WTC11 (cell line): Measurements from ENCODE around the gene ESRRG.

Experiments
- CTCF ChIP-seq: fragments of 200-600 bp; IDR thresholded peaks from 2 replicates; pipeline ENCODE4 v1.8.0; 2022; ENCODE audit warnings: antibody characterized with exemption
- E2F5 ChIP-seq: sonication (generic); formaldehyde crosslinking; IDR thresholded peaks from 2 replicates; pipeline ENCODE4 v1.8.1; 2022; ENCODE audit warnings: mild to moderate bottlenecking, moderate library complexity, missing genetic modification reagents
- GTF2I ChIP-seq: fragments of 250-450 bp; sonication (Bioruptor Pico); conservative IDR thresholded peaks from 2 replicates; pipeline ENCODE4 v1.4.0; 2021; ENCODE audit warnings: mild to moderate bottlenecking
- IRF1 ChIP-seq: sonication (generic); formaldehyde crosslinking; IDR thresholded peaks from 2 replicates; pipeline ENCODE4 v1.8.0; 2023; ENCODE audit warnings: missing genetic modification reagents
- NR1H2 ChIP-seq: sonication (generic); formaldehyde crosslinking; IDR thresholded peaks from 2 replicates; pipeline ENCODE4 v1.9.0; 2021; ENCODE audit warnings: mild to moderate bottlenecking, moderate library complexity, missing genetic modification reagents
- SMAD3 ChIP-seq: sonication (generic); formaldehyde crosslinking; IDR thresholded peaks from 2 replicates; pipeline ENCODE4 v1.8.0; 2022; ENCODE audit warnings: missing genetic modification reagents, mild to moderate bottlenecking, borderline replicate concordance

- no peak for TF ChIP-seq CTCF
- TF ChIP-seq IRF1 (CRISPR knock-in tag), result no peak
- no peak for TF ChIP-seq GTF2I
- no peak for TF ChIP-seq E2F5
- TF ChIP-seq SMAD3 (CRISPR knock-in tag), result no peak
- TF ChIP-seq NR1H2 (CRISPR knock-in tag), result no peak
Measured at GRCh38 chr1:216466162-216466801, 256.9 kb downstream of the ESRRG start.
